ENCODE measurements around the gene FBXO7. TPM values are rescaled to one million over a fixed set of nuclear protein-coding genes. Genes with fewer than 3 reads are reported as not detected.

Gene FBXO7
- polyA plus RNA-seq, 3 donors = 118 to 122 (median 122) TPM

DNA sequence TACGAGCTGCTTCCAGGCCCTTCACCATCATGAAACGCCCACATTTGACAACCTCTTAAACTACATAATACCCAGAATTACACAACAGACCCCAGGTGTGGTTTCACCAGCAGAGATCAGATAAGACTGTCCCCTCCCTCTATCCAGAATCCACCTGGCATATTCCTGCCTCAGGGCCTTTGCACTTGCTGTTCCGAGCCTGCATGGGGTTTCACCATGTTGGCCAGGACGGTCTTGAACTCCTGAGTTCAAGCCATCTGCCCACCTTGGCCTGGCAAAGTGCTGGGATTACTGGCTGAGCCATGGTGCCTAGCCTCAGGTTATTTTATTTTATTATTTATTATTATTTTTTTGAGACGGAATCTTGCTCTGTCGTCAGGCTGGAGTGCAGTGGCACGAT is 73.4 kb downstream of the FBXO7 start:
- no peak for DNase-seq (ENCODE audit: low read depth in 3 of 3, low spot score in 2 of 3)

Other genes starting within 250 kb of the FBXO7 start
- gene SLC5A4, start 219.5 kb upstream of the FBXO7 start, polyA plus RNA-seq (ENCODE audit: insufficient read length in 3 of 3) = 1 to 10 TPM in 2 of 3 donors, under 1 TPM in 1; 0.64 to 1.5 (median 1.0) TPM
- under 1 TPM in 1 of 3 donors, not detected in 2; 0.13 TPM for gene RFPL3, start 116.9 kb upstream of the FBXO7 start, polyA plus RNA-seq (ENCODE audit: insufficient read length in 3 of 3)
- gene RTCB, start 62.6 kb upstream of the FBXO7 start, polyA plus RNA-seq (ENCODE audit: insufficient read length in 3 of 3) = 100 to 1,000 TPM; 115 to 121 (median 119) TPM
- not detected for gene BPIFC, start 10.4 kb upstream of the FBXO7 start, polyA plus RNA-seq (ENCODE audit: insufficient read length in 3 of 3)